ENCODE data around the gene PODN.

DNA sequence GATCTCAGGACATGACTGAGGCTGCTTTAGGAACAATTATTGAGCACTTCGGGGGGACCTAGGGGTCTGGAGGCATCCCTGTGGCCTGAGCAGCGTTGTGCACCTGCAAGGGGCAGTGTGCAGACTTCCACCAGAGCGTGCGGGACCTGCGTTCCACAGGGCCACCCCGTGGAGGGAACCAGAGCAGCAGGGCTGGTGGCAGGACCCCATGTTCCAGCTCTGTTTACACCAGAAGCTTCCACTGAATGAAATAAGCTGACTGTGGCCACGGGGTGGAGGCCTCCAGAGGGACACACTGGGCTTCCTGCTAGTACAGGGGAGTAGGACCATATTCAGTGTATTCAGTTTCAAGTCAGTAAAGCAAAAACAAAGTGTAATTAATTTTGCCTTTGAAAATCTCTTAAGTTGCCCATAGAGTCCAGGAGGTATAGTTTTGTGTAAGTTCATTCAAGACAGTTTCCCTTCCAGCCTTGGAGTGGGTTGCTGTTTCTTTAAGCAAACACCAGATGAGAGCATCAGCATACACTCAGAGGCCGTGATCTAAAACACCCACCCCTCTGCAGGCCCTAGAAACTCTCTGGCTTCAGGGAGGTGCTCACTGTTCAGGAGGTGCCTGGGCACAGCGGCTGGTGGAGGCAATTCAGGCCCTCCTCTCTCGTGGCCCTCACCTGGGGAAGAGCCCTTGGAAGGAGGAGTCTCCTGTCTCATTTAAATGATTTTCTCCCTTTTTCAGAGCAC, 63.8 kb downstream of the PODN start:
- TF ChIP-seq GATA2 (IDR thresholded peaks at IDR 0.05; ENCODE audit: low read depth, low read length) (no peak), GATA3 (IDR thresholded peaks at IDR 0.05; ENCODE audit: low read depth, low read length) (no peak)

Data from SH-SY5Y (cell line).